HepG2 (cell line): ENCODE results near the gene MSANTD4. TPM values are rescaled to one million over a fixed set of nuclear protein-coding genes. Genes with fewer than 3 reads are reported as not detected.
A peak's percentile ranks its signal among the peaks of the same experiment; 100 is the strongest.

Experiments used
- CHD2 ChIP-seq: IDR thresholded peaks from 2 replicates; pipeline ENCODE4 v1.6.1; 2011; ENCODE audit warnings: low read depth, low read length, improper control_type of control experiment
- HHEX ChIP-seq: IDR thresholded peaks from 2 replicates; pipeline ENCODE4 v1.6.1; 2016; ENCODE audit warnings: control low read depth
- MAF1 ChIP-seq: sonication (generic); formaldehyde crosslinking; IDR thresholded peaks from 2 replicates; pipeline ENCODE4 v1.5.0; 2020; ENCODE audit warnings: missing genetic modification reagents, borderline replicate concordance
- MTA1 ChIP-seq: sonication (generic); formaldehyde crosslinking; IDR thresholded peaks from 2 replicates; pipeline ENCODE4 v1.4.0; 2020; ENCODE audit warnings: missing genetic modification reagents, mild to moderate bottlenecking, borderline replicate concordance
- NFIB ChIP-seq: sonication (generic); formaldehyde crosslinking; IDR thresholded peaks from 2 replicates; pipeline ENCODE4 v1.9.0; 2021; ENCODE audit warnings: missing genetic modification reagents, mild to moderate bottlenecking, borderline replicate concordance
- PHF20 ChIP-seq: sonication (generic); formaldehyde crosslinking; IDR thresholded peaks from 2 replicates; pipeline ENCODE4 v1.5.0; 2020; ENCODE audit warnings: mild to moderate bottlenecking, missing genetic modification reagents
- PHF21A ChIP-seq: sonication (generic); formaldehyde crosslinking; IDR thresholded peaks from 2 replicates; pipeline ENCODE4 v1.5.0; 2020; ENCODE audit warnings: mild to moderate bottlenecking, missing genetic modification reagents
- POLR2A ChIP-seq, 2 experiments: IDR thresholded peaks; 2 replicates each; pipeline ENCODE4 v1.6.1; 2011; ENCODE audit warnings: low read depth in 2 of 2, low read length in 2 of 2, mild to moderate bottlenecking in 1 of 2, moderate library complexity in 1 of 2; ENCODE audit not compliant: insufficient read depth in 1 of 2
- RARA ChIP-seq: IDR thresholded peaks from 2 replicates; pipeline ENCODE4 v1.6.1; 2016; ENCODE audit warnings: missing genetic modification reagents, missing compliant biosample characterization
- RELA ChIP-seq: sonication (generic); formaldehyde crosslinking; IDR thresholded peaks from 2 replicates; pipeline ENCODE4 v1.4.0; 2020; ENCODE audit warnings: missing genetic modification reagents
- REPIN1 ChIP-seq: sonication (generic); formaldehyde crosslinking; IDR thresholded peaks from 2 replicates; pipeline ENCODE4 v1.8.0; 2022; ENCODE audit warnings: missing genetic modification reagents, low read depth, mild to moderate bottlenecking, borderline replicate concordance
- SPEN ChIP-seq: sonication (generic); formaldehyde crosslinking; IDR thresholded peaks from 2 replicates; pipeline ENCODE4 v1.5.1; 2020; ENCODE audit warnings: low read depth, mild to moderate bottlenecking, missing genetic modification reagents
- TCF7L2 ChIP-seq: IDR thresholded peaks from 2 replicates; pipeline ENCODE4 v1.6.1; 2011; ENCODE audit warnings: mild to moderate bottlenecking, low read depth, low read length, moderate library complexity
- TRIM24 ChIP-seq: sonication (generic); formaldehyde crosslinking; IDR thresholded peaks from 2 replicates; pipeline ENCODE4 v1.8.0; 2022; ENCODE audit warnings: mild to moderate bottlenecking, missing genetic modification reagents
- ZIK1 ChIP-seq: sonication (generic); formaldehyde crosslinking; IDR thresholded peaks from 2 replicates; pipeline ENCODE4 v1.5.0; 2020; ENCODE audit warnings: mild to moderate bottlenecking, low read depth, missing genetic modification reagents, borderline replicate concordance
- ZNF230 ChIP-seq: sonication (generic); formaldehyde crosslinking; IDR thresholded peaks from 2 replicates; pipeline ENCODE4 v1.4.0; 2020; ENCODE audit warnings: mild to moderate bottlenecking, missing genetic modification reagents
- ZNF235 ChIP-seq: sonication (generic); formaldehyde crosslinking; IDR thresholded peaks from 2 replicates; pipeline ENCODE4 v1.8.1; 2023; ENCODE audit warnings: mild to moderate bottlenecking, missing genetic modification reagents, borderline replicate concordance
- ZNF317 ChIP-seq: sonication (generic); formaldehyde crosslinking; IDR thresholded peaks from 2 replicates; pipeline ENCODE4 v1.5.0; 2020; ENCODE audit warnings: mild to moderate bottlenecking, missing genetic modification reagents
- ZNF451 ChIP-seq: sonication (generic); formaldehyde crosslinking; IDR thresholded peaks from 2 replicates; pipeline ENCODE4 v1.5.0; 2020; ENCODE audit warnings: mild to moderate bottlenecking, missing genetic modification reagents
- ZNF670 ChIP-seq: sonication (generic); formaldehyde crosslinking; IDR thresholded peaks from 2 replicates; pipeline ENCODE4 v1.8.0; 2022; ENCODE audit warnings: mild to moderate bottlenecking, missing genetic modification reagents, borderline replicate concordance
- ZNF720 ChIP-seq: sonication (generic); formaldehyde crosslinking; IDR thresholded peaks from 2 replicates; pipeline ENCODE4 v1.4.0; 2020; ENCODE audit warnings: missing genetic modification reagents
- polyA plus RNA-seq, 8 experiments: library from polyadenylated mRNA; depleted of rRNA in 3 of 8; stranded (reverse) in 7 of 8; unstranded in 1 of 8; fragments of >200 nt; fragmentation: Illumina TruSeq in 4 of 8; extraction: Trizol in 4 of 8; gene quantifications; 2 replicates each; pipeline versions ENCODE4 v1.2.1 to v1.2.3, GENCODE V29; 2011 to 2016; ENCODE audit warnings: low read depth in 4 of 8, missing spikeins in 1 of 8, mixed read lengths in 1 of 8; ENCODE audit not compliant: insufficient read depth in 1 of 8
- total RNA-seq, 5 experiments: library from RNA; depleted of rRNA; stranded (reverse); fragments of >200 nt; fragmentation: Illumina TruSeq; extraction: Trizol; gene quantifications; 2 replicates each; pipeline ENCODE4 v1.2.3, GENCODE V29; 2016; ENCODE audit warnings: low read depth in 1 of 5
- TF ChIP-seq, protein P1 (sequence below): sonication (generic); formaldehyde crosslinking; IDR thresholded peaks from 2 replicates; pipeline ENCODE4 v1.4.0; 2020; ENCODE audit warnings: missing genetic modification reagents
- TF ChIP-seq, protein P2 (sequence below): sonication (generic); formaldehyde crosslinking; IDR thresholded peaks from 2 replicates; pipeline ENCODE4 v1.4.0; 2020; ENCODE audit warnings: missing genetic modification reagents, low read depth, mild to moderate bottlenecking, borderline replicate concordance
- TF ChIP-seq, protein P3 (sequence below): sonication (generic); formaldehyde crosslinking; IDR thresholded peaks from 2 replicates; pipeline ENCODE4 v1.4.0; 2020; ENCODE audit warnings: missing genetic modification reagents
- TF ChIP-seq, protein P4 (sequence below): IDR thresholded peaks from 2 replicates; pipeline ENCODE4 v1.6.1; 2016; ENCODE audit warnings: control low read depth

The MSANTD4 gene
- total and polyA plus RNA-seq, 2 of the 13 experiments (the other 11 are each of a cell fraction or from before 2014, with no cell fraction given), result 4.4 to 15.7 TPM

GRCh38 chr11:106021967-106022794 lies at the start of gene MSANTD4 (continued):
- TF ChIP-seq, protein P1, sequence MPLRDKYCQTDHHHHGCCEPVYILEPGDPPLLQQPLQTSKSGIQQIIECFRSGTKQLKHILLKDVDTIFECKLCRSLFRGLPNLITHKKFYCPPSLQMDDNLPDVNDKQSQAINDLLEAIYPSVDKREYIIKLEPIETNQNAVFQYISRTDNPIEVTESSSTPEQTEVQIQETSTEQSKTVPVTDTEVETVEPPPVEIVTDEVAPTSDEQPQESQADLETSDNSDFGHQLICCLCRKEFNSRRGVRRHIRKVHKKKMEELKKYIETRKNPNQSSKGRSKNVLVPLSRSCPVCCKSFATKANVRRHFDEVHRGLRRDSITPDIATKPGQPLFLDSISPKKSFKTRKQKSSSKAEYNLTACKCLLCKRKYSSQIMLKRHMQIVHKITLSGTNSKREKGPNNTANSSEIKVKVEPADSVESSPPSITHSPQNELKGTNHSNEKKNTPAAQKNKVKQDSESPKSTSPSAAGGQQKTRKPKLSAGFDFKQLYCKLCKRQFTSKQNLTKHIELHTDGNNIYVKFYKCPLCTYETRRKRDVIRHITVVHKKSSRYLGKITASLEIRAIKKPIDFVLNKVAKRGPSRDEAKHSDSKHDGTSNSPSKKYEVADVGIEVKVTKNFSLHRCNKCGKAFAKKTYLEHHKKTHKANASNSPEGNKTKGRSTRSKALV (CRISPR knock-in tag), result no peak
- no peak for TF ChIP-seq HHEX (CRISPR knock-in tag)
- no peak for TF ChIP-seq TCF7L2
- TF ChIP-seq, protein P2, sequence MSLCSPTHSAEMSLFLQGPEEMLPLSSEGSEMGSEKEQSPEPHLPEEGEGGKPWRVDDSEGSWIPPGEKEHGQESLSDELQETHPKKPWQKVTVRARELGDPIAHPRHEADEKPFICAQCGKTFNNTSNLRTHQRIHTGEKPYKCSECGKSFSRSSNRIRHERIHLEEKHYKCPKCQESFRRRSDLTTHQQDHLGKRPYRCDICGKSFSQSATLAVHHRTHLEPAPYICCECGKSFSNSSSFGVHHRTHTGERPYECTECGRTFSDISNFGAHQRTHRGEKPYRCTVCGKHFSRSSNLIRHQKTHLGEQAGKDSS (CRISPR knock-in tag), result 0 out of 2 replicates have a peak, but pooled peaks have one; percentile 55
- TF ChIP-seq ZNF451 (CRISPR knock-in tag), result 0 out of 2 replicates have a peak, but pooled peaks have one; percentile 21
- TF ChIP-seq TRIM24 (CRISPR knock-in tag), result no peak
- TF ChIP-seq, protein P3, sequence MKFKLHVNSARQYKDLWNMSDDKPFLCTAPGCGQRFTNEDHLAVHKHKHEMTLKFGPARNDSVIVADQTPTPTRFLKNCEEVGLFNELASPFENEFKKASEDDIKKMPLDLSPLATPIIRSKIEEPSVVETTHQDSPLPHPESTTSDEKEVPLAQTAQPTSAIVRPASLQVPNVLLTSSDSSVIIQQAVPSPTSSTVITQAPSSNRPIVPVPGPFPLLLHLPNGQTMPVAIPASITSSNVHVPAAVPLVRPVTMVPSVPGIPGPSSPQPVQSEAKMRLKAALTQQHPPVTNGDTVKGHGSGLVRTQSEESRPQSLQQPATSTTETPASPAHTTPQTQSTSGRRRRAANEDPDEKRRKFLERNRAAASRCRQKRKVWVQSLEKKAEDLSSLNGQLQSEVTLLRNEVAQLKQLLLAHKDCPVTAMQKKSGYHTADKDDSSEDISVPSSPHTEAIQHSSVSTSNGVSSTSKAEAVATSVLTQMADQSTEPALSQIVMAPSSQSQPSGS, result peak; percentile 37; the same call in 1 of the 2 replicates
- TF ChIP-seq ZIK1 (CRISPR knock-in tag), result 0 out of 2 replicates have a peak, but pooled peaks have one; percentile 63
- peak; percentile 46 to 69 for TF ChIP-seq POLR2A (IDR thresholded peaks at IDR 0.05; ENCODE audit: insufficient read depth in 1 of 2, low read depth in 2 of 2, low read length in 2 of 2)
- no peak for TF ChIP-seq ZNF670 (CRISPR knock-in tag)
- no peak; the same call in 1 of the 2 replicates for TF ChIP-seq RARA (CRISPR knock-in tag)
- no peak; the same call in 1 of the 2 replicates for TF ChIP-seq REPIN1 (CRISPR knock-in tag)
- TF ChIP-seq PHF21A (CRISPR knock-in tag), result peak; percentile 80
- TF ChIP-seq, protein P4, sequence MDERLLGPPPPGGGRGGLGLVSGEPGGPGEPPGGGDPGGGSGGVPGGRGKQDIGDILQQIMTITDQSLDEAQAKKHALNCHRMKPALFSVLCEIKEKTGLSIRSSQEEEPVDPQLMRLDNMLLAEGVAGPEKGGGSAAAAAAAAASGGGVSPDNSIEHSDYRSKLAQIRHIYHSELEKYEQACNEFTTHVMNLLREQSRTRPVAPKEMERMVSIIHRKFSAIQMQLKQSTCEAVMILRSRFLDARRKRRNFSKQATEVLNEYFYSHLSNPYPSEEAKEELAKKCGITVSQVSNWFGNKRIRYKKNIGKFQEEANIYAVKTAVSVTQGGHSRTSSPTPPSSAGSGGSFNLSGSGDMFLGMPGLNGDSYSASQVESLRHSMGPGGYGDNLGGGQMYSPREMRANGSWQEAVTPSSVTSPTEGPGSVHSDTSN (CRISPR knock-in tag), result peak; percentile 98
- no peak for TF ChIP-seq NFIB (CRISPR knock-in tag)
- no peak for TF ChIP-seq RELA (CRISPR knock-in tag)
- peak; percentile 49; the same call in 1 of the 2 replicates for TF ChIP-seq SPEN (CRISPR knock-in tag)
- TF ChIP-seq ZNF720 (CRISPR knock-in tag), result no peak
- peak; percentile 81 for TF ChIP-seq PHF20 (CRISPR knock-in tag)
- peak; percentile 70 for TF ChIP-seq CHD2
- no peak for TF ChIP-seq MTA1
- TF ChIP-seq ZNF317, result peak; percentile 53; the same call in 1 of the 2 replicates
- no peak for TF ChIP-seq ZNF235
- TF ChIP-seq MAF1 (CRISPR knock-in tag), result no peak
- TF ChIP-seq ZNF230 (CRISPR knock-in tag), result 0 out of 2 replicates have a peak, but pooled peaks have one; percentile 50
